Measurements from ENCODE around the gene TMEM253.

Gene TMEM253

GRCh38 chr14:21100931-21101330 lies at the start of gene TMEM253:
TSS of gene TMEM253 (plus strand) at chr14:21101066. CDS start at chr14:21101344, 278 bp downstream.
- in situ Hi-C loops (cut with HindIII; ENCODE audit: low sequenced_read_pairs), result no loop called here

GRCh38 chr14:21053184-21054122 lies 47.4 kb upstream of the TMEM253 start:
- in situ Hi-C loops (cut with HindIII; ENCODE audit: low sequenced_read_pairs), result no loop called here

- in situ Hi-C loops (cut with HindIII; ENCODE audit: low sequenced_read_pairs), result no loop called here
Observed at GRCh38 chr14:21054123-21054767, 46.6 kb upstream of the TMEM253 start.

- in situ Hi-C loops (cut with HindIII; ENCODE audit: low sequenced_read_pairs), result no loop called here
Observed at GRCh38 chr14:21054768-21055145, 46.1 kb upstream of the TMEM253 start.

- in situ Hi-C loops (cut with HindIII; ENCODE audit: low sequenced_read_pairs), result no loop called here
Observed at GRCh38 chr14:21055432-21056117, 45.3 kb upstream of the TMEM253 start.

- in situ Hi-C loops (cut with HindIII; ENCODE audit: low sequenced_read_pairs), result no loop called here
Observed at GRCh38 chr14:21056520-21057163, 44.2 kb upstream of the TMEM253 start.

GRCh38 chr14:21057803-21058675 lies 42.8 kb upstream of the TMEM253 start, which contains the start of gene RNASE8:
TSS of gene RNASE8 (plus strand) at chr14:21057822. CDS start at chr14:21057893, 71 bp downstream.
- in situ Hi-C loops (cut with HindIII; ENCODE audit: low sequenced_read_pairs), result no loop called here

GRCh38 chr14:21058903-21059302 lies 42.0 kb upstream of the TMEM253 start:
- in situ Hi-C loops (cut with HindIII; ENCODE audit: low sequenced_read_pairs), result no loop called here

- in situ Hi-C loops (cut with HindIII; ENCODE audit: low sequenced_read_pairs), result no loop called here
Observed at GRCh38 chr14:21059842-21060613, 40.8 kb upstream of the TMEM253 start.

GRCh38 chr14:21060614-21061346 lies 40.1 kb upstream of the TMEM253 start:
- in situ Hi-C loops (cut with HindIII; ENCODE audit: low sequenced_read_pairs), result no loop called here

- in situ Hi-C loops (cut with HindIII; ENCODE audit: low sequenced_read_pairs), result no loop called here
Observed at GRCh38 chr14:21061347-21061668, 39.6 kb upstream of the TMEM253 start.

GRCh38 chr14:21063479-21063878 lies 37.4 kb upstream of the TMEM253 start:
- in situ Hi-C loops (cut with HindIII; ENCODE audit: low sequenced_read_pairs), result no loop called here

GRCh38 chr14:21066882-21067502 lies 33.9 kb upstream of the TMEM253 start:
- in situ Hi-C loops (cut with HindIII; ENCODE audit: low sequenced_read_pairs), result no loop called here

- in situ Hi-C loops (cut with HindIII; ENCODE audit: low sequenced_read_pairs), result no loop called here
Observed at GRCh38 chr14:21068521-21069387, 32.1 kb upstream of the TMEM253 start.

- in situ Hi-C loops (cut with HindIII; ENCODE audit: low sequenced_read_pairs), result no loop called here
Observed at GRCh38 chr14:21069388-21070082, 31.3 kb upstream of the TMEM253 start.

GRCh38 chr14:21070083-21070609 lies 30.7 kb upstream of the TMEM253 start, which contains the start of gene ARHGEF40:
TSS of gene ARHGEF40 (plus strand) at chr14:21070304. CDS start at chr14:21070397, 93 bp downstream.
- in situ Hi-C loops (cut with HindIII; ENCODE audit: low sequenced_read_pairs), result no loop called here
